GM18858 (cell line): ENCODE measurements around the gene PDE6B.
"Not testable (repeated sequence)": the region's sequence is repeated elsewhere in the genome, so short reads cannot be mapped to it uniquely, and the experiment has no call there.

Experiments used
- ATAC-seq: cut with Tn5 transposase; IDR thresholded peaks from one replicate; pipeline ENCODE4 v1.9.1; 2021; ENCODE audit not compliant: unreplicated experiment

The PDE6B gene

DNA sequence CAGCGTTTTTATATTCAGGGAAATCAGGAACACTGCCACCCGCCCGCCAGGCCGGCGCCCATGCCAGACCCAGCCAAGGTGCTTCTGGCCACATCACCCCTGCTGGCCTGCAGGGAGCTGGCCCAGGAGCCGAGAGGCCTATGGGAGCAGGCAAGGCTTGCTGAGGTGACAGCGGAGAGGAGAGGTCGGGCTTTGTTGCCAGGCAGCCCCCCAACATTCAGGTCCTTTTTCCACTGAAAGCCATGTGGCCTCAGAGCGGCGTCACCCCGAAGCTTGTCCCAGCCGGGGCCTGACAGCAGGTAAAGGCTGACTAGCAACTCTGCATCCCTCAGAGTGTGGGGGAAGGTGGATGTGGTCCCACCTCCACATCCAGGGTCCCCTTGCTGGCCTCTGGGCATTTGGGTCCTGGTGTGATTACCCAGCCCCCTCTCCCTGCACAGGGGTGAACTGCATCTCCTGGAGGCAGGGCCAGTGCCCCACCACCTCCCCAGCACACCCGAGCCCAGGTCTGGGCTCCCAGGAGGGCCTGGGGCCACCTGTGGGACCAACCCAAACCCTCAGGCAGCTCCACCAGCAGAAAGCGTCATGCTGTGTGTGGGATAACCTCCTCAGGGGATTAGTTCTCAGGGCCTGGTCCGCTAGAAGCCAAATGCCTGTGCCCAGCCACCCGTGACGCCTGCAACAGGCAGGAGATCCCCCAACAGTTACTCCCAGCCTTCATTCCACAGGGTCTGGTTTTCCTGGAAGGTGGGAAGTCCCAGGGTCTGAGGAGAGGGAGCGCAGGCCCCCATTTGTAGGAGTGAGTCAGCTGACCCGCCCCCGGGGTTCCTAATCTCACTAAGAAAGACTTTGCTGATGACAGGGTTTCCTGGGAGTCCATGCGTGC, at the start of gene PDE6B:
TSS of gene PDE6B (plus strand) at position 869 of the 886 bp plus-strand sequence. CDS start 54 bp downstream, outside the sequence.
- no peak for ATAC-seq

DNA sequence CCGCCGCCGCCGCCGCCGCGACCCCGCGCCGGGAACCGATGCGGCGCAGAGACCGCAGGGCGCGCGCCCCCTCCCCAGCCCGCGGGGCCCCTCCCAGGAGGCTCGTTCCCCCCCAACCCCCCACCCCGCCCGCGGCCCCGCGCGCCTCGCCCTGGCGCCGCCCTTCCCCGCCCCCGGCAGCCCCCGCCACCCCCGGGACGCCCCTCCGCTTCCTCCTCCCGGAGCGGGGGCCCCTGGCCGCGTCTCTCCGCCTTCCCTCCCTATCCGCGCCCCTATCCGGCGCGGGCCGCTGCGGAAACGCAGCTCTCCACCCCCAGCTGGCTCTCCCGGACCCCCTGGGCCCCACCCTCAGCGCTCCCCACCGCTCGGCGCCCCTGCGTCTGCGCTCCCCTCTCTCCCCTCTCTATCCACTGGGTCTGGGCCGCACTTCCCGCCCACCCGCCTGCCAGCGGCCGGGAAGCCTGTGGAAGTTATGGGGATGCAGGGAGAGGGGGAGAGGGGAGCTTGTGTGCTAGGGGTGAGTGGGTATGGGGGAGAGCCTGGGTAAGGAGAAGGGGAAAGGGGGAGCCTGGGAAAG, 49.0 kb upstream of the PDE6B start, which contains the start of gene TMEM271:
TSS of gene TMEM271 (minus strand) at position 51 of the 577 bp plus-strand sequence. CDS start 233 bp downstream, outside the sequence.
- no peak for ATAC-seq

DNA sequence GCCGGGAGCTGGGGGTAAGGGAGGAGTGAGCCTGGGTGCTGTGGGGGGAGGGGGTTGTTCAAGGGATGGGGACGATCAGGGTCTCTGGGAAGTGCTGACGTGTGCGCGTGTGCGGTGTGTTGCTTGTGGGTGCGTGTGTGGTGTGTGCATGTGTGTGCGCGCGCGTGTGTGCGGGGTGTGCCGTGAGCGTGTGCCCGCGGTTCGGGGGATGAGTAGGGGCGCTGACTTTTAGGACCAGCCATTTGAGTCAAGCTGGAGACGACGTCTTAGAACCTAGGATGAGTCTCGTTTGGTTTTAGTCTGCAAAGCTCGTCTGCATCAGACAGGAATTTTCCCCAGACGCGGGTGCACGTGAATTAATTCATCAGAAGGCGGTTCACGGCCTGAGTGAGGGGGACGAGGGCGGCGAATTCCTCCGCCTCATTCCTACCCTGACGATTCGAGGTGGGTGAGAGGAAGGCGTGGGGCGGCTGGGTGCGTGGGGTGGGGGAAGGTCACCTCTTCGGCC, 48.3 kb upstream of the PDE6B start:
- no peak for ATAC-seq

DNA sequence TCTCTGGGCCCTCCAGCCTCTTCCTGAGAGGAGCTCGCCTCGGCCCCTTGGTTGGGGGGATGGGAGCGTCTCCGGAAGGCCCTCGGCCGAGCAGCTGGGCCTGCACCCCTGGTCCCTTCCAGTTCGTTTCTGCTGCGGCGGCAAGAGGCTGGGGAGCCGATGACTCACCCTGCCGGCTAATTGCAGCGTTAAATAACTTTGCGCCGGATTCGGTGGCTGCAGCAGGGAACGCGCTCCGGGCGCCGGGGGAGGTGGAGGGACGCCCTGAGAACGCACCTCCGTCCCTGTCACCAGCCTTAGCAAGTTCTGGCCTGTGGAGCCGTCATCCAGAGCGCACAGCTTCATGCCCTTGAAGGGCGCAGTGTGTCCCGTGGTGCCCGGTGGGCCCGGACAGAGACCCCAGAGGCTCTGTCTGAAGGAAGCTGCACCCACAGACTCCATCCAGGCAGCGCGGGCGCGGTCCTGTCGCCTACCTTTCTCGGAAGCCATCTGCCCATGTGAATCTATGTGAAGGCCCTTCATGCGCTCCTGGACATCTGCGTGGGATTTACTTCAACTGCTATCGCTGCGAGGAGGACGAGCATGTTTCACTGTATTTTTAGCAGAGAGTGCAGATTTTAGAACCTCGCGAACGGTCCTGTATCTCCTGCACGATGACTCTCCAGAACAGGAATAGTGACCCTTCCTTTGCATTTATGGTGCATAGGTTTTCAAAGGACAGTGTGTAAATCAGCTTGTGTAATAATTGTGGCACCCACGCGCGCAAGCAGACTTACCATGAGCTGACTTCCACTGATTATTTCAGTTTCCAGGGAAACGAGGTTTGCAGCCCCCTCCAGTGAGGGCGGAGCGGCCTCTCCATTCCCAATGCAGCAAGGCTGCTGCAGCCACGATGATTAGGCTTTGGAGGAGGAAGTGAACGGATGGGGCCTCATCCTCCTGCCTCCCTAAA, 47.6 kb upstream of the PDE6B start:
- ATAC-seq, result no peak

DNA sequence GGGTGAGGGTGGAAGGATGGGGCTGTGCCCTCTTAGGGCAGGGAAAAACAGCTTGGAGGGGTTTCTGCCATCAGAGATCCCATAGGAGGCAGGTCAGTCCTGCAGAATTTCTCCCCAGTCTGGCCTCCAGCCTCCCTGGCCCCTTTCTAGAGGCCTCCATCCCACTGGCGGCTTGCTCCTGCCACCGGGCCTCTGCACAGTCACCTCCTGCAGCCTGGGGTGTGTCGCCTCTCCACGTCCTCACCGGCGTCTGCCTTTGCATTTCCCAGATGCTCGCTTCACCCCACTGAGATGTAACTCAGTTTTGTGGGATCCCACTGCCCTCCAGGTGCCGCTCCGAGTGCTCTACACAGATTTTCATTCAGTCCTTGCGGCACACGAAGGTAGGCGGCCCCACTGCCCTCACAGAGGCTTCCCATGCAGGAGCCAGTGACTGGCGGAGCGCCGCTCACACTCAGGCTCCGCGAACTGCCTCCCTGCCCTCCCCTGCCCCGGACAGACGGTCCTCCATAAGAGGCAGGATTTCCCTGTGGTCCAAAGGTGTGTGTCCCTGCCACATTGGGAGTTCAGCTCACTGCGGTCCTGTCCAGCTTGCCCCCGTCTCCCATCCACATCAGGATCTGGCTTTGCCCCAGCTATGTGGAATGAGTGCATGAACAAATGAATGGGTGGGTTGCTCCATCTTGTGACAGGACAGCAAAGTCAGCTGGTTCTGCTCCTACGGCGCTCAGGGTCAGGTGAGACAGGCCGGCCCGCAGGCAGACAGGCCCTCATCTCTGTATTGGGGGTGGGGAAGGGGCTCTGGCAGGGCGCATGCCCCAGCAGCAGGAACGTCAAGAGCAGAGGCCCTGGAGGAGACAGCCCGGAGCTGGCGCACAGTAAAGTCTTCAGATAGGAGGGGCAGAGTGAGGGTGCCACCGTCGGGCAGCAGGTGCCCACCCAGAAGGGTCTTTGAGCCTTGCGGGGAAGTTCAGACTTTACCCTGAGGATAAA, 46.6 kb upstream of the PDE6B start:
- no peak for ATAC-seq

DNA sequence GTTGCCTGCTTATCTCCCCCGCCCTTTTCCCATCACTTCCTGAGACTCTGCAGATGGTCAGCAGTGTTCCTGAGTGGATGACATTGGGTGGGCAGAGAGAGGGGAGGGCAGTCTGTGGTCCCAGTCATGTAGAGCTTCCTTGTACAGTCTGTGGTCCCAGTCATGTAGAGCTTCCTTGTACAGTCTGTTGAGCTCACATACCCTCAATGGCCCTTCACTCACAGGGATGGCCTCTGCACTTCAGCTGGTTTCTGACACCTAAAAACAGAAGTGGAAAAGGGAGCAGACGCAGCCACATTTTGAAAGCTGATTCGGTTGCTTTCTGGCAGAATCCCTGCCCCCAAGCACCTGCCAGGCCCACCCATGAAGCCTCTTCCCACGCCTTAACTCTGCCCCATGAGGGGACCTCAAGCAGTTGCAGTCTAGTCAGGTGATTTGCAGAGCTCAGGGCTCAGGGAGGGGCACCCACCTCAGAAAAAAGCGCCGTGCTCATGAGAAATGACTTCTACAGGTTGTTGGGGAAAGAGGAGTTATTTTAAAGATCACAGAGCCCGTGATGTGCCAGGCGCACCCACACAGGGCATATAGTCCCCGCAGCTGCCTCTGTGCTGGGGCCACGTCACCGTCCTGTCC, 45.7 kb upstream of the PDE6B start:
- ATAC-seq, result no peak

DNA sequence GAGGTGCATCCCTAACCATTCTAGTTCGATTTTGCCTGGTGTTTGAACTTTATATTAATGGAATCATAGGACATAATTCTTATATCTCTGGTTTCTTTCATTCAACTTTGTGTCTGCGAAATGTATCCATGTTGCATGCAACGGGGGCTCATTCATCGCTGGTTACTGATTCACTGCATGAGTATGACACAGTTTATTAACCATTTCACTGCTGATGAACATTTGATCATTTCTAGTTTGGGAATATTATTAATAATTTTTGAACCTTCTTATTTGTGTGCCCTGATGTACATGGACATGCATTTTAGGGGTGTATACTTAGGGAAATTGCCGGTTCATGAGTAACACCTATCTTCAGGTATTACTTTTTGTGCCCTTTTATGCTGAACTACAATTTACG, 44.2 kb upstream of the PDE6B start:
- ATAC-seq, result no peak

DNA sequence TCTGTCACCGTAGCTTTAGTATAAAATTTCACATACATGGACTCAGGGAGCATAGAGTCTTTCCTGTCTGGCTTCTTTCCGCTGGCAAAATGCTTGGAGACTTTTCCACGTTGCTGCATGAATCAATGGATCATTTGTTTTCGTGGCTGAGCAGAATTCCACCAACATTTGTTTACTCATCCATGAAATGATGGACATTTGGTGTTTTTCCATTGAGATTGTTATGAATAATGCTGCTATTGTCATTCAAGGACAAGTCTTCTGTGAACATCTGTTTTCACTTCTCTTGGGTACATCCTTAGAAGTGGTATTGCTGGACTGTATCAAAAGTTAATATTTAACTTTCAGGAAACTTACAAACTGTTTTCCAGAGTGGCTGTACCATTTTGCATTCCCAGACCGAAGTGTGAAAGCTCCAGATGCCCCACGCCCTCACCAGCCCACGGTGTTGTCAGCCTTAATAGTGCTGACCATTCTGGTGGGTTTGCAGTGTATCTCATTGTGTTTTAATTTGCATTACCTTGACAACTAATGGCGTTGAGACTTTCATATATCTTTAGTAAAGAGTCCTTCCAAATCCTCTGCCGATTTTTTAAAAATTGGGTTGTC, 43.5 kb upstream of the PDE6B start:
- ATAC-seq, result no peak

DNA sequence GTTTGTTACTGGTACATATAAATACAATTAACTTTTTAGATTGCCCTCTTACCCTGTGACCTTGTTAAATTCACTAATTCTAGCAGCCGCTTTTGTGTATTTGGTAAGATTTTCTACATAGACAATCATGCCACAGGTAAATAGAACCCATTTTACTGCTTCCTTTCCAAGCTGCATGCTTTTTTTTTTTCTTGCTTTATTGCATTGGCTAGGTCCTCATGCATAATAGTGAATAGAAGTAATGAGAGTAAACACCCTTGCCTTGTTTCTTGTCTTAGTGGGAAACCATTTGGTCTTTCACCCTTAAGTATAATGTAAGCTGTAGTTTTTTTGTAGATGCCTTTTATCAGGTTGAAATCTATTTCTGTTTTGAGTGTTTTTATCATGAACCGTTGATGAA, 41.6 kb upstream of the PDE6B start:
- ATAC-seq, result no peak

DNA sequence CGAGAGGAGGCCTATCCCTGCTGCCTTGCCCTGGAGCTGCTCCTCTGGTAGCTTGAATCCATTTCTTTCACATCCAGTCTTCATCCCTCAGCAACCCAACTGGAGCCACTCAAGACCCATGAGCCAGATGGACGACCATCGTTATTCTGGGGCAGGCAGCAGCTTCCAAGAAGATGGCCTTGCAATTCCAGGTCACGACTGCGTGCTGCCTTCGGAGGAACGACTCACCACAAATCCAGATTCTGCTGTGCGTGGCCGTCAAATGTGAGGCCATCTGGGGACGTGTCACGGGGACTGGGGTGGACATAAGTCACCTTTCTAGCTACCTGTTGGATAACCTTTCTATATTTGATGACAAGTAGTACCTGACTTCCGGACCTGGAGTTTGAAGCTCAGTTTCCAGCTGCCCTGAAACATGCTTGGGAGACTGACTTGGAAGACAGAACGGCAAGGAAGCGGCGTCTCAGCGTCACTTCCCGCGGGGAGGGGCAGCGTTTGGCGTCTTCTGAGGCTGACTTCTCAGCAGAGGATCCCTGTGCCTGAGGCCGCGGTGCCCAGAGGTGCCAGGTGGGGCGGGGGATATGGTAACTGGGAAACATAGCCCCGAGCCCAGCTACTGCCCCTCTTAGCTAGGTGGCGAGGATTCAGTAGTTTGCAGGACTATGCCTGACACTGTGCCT, 37.6 kb upstream of the PDE6B start:
- ATAC-seq, result no peak

DNA sequence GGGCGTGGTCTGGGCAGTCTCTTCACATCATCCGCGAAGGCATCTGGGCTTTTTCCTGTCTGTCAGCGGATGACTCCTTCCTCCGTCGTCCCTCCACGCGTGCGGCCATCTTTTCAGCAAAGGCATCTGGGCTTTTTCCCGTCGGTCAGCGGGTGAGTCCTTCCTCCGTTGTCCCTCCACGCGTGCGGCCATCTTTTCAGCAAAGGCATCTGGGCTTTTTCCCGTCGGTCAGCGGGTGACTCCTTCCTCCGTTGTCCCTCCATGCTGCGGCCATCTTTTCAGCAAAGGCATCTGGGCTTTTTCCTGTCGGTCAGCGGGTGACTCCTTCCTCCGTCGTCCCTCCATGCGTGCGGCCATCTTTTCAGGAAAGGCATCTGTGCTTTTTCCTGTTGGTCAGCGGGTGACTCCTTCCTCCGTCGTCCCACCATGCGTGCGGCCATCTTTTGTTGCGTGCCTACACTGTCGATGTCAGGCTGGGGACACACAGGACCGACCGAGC, 37.0 kb upstream of the PDE6B start:
- no peak for ATAC-seq

DNA sequence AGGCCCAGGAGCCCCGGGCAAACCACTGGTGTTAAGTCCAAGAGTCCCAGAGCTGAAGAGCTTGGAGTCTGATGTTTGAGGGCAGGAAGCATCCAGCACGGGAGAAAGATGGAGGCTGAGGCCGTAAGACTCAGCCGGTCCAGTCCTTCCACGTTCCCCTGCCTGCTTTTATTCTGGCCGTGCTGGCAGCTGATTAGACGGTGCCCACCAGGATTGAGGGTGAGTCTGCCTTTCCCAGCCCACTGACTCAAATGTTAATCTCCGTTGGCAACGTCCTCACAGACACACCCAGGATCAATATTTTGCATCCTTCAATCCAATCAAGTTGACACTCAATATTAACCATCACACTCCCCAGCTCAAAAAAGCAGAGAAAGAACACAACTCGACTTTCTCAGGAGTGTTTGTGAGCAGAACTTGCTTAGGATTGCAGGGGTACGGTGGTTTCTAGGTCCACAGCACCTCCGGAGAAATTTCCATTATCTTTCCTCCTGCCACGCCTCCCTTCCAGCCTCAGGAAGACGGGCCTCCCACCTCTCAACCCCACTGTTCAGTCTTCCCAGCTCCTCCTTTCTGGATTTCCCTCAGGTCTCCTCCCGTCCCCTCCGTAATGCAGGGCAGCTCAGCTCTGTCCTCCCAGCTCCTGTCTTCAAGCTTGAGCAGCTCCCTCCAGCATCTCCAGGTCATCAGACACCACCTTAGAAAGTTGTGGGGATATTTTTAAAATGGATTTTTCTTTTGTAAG, 36.0 kb upstream of the PDE6B start:
- no peak for ATAC-seq

DNA sequence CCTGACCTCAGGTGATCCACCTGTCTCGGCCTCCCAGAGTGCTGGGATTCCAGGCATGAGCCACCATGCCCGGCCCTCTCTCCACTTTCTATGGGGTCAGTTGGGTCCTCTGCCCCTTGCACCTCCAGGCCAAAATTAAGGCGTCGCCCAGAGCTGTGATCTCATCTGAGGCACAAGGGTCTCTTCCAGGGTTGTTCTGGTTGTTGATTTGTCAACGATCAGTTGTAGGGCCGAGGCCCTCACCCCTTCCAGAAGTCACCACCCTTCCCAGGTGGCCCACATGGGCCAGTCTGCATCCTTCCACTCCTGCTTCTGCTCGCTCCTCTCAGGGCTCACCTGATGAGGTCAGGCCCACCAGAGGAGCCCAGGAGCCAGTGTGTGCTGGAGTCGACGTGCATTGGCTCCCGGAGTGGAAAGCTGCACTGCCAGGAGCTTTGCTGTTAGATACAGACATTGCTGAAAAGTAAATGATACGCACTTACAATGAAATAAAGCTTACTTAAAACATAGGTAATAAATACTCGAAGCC, 35.0 kb upstream of the PDE6B start:
- no peak for ATAC-seq

DNA sequence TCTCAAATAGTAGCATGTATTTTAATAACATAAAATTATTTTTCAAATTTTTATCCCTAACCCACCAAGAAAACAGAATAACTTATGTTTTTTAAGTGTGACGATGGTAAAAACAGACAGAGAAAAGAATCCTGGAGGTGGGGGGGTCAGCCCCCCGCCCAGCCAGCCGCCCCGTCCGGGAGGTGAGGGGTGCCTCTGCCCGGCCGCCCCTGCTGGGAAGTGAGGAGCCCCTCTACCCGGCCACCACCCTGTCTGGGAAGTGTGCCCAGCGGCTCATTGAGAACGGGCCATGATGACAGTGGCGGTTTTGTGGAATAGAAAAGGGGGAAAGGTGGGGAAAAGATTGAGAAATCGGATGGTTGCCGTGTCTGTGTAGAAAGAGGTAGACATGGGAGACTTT, 33.2 kb upstream of the PDE6B start:
- ATAC-seq, result not testable (repeated sequence)

DNA sequence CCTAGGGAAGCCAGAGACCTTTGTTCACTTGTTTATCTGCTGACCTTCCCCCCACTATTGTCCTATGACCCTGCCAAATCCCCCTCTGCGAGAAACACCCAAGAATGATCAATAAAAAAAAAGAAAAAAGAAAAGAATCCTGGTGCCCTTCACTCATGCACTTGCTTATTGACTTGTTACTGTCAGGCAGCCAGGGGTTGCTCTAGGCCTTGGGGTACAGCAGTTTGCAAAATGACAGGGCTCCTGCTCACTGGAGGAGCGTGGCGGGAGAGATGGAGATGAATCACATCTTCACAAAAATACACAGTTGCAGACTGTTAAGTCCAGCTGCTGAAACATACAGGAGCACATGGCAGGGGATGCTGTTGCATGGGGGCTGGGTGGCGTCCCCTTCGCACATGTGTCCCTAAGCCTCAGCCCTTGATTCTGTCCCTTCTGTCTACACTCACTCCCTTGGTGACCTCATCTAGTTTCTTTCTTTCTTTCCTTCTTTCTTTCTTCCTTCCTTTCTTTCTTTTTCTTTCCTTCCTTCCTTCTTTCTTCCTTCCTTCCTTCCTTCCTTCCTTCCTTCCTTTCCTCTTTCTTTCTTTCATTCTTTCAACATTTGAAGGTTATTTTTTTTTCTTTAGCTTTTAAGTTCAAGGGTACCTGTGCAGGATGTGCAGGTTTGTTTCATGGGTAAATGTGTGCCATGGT, 32.4 kb upstream of the PDE6B start:
- ATAC-seq, result no peak

DNA sequence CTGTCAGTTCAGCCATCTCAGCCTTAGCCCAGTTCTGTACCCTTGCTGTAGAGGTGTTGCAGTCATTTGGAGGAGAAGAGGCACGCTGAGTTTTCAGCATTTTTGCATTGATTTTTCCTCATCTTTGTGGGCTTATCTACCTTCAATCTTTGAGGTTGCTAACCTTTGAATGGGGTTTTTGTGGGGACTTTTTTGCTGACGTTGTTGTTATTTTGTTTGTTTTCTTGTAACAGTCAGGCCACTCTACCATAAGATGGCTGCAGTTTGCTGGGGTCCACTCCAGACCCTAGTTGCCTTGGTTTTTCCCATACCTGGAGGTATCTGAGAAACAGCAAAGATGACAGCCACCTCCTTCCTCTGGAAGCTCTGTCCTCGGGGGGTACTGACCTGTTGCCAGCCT, 26.4 kb upstream of the PDE6B start:
- no peak for ATAC-seq

DNA sequence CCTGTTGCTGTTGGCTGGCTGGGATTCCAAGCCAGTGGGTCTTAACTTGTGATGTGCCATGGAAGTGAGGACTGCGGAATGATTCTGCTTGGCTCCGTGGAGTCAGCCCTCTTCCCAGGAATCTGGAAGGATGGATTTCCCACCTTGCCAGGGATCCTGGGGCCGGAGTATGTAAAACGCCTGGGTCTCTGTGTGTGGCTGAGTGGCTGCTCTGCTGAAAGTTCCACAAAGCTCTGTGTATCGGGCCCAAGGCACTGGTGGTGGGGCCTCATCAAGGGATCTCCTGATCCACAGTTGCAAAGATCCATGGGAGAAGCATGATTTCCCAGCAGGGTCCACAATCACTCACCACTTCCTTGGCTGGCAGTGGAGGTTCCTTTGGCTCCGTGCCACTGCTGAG, 25.2 kb upstream of the PDE6B start:
- ATAC-seq, result no peak
